Immature natural killer cell (primary cell): Measurements from ENCODE around the gene CEP120. TPM values are rescaled to one million over a fixed set of nuclear protein-coding genes. Genes with fewer than 3 reads are reported as not detected.

ENCODE experiments used
- DNase-seq, 3 donors: peaks; one replicate each; pipeline ENCODE4 v3.0.0; 2022; ENCODE audit warnings: mixed read lengths in 1 of 3
- H3K27ac Mint-ChIP-seq, 6 donors: one replicate each; pipeline ENCODE4 v1.8.0; 2020; ENCODE audit warnings: mixed read lengths in 6 of 6, mild to moderate bottlenecking in 5 of 6, inconsistent platforms in 4 of 6, moderate library complexity in 3 of 6
- H3K27me3 Mint-ChIP-seq, 3 donors: one replicate each; pipeline ENCODE4 v1.8.0; 2020 to 2021; ENCODE audit warnings: low read depth in 3 of 3, mild to moderate bottlenecking in 3 of 3, mixed read lengths in 3 of 3, moderate library complexity in 3 of 3, inconsistent platforms in 1 of 3
- H3K36me3 Mint-ChIP-seq, 3 donors: one replicate each; pipeline ENCODE4 v1.8.0; 2020; ENCODE audit warnings: mixed read lengths in 3 of 3, inconsistent platforms in 2 of 3, mild to moderate bottlenecking in 2 of 3
- H3K4me1 Mint-ChIP-seq, 2 donors: one replicate each; pipeline ENCODE4 v1.8.0; 2020; ENCODE audit warnings: inconsistent platforms in 2 of 2, mild to moderate bottlenecking in 2 of 2, mixed read lengths in 2 of 2, moderate library complexity in 1 of 2
- H3K4me3 Mint-ChIP-seq, 5 donors: one replicate each; pipeline ENCODE4 v1.8.0; 2020; ENCODE audit warnings: mild to moderate bottlenecking in 5 of 5, mixed read lengths in 5 of 5, inconsistent platforms in 3 of 5, moderate library complexity in 3 of 5
- H3K9me3 Mint-ChIP-seq, 6 donors: one replicate each; pipeline ENCODE4 v1.8.0; 2020; ENCODE audit warnings: mild to moderate bottlenecking in 6 of 6, mixed read lengths in 6 of 6, inconsistent platforms in 4 of 6, moderate library complexity in 3 of 6
- polyA plus RNA-seq, 3 donors: library from polyadenylated mRNA; unstranded; fragments of 300-500 nt; fragmentation: Illumina TruSeq; gene quantifications; one replicate each; pipeline ENCODE4 v1.2.3, GENCODE V29; 2021

The CEP120 gene
- polyA plus RNA-seq, 3 donors from 2014 or later: 9.7 to 23.1 (median 11.6) TPM

GRCh38 chr5:123297198-123297831 is 125.9 kb downstream of the CEP120 start:
- H3K27ac Mint-ChIP-seq: no peak overlapping the region
- no peaks in the 10 kb centered on the region for H3K4me1 Mint-ChIP-seq
- H3K4me3 Mint-ChIP-seq: no peak overlapping the region
- peaks cover 0 to 8% (median 2%) of the 10 kb centered on the region in 3 donors for H3K27me3 Mint-ChIP-seq
- no peaks in the 10 kb centered on the region for H3K36me3 Mint-ChIP-seq
- DNase-seq: no peak
- H3K9me3 Mint-ChIP-seq: peaks cover 0 to 11% (median 2%) of the 10 kb centered on the region in 6 donors

Other genes starting within 250 kb of the CEP120 start
- gene CSNK1G3, start 88.8 kb upstream of the CEP120 start, polyA plus RNA-seq: 10 to 100 TPM; 28.7 to 44.9 (median 36.2) TPM